NCI-H2029 treated with DMSO at 0.1 percent for 48 hours (cell line): ENCODE measurements around the gene HPS1.

Experiments used
- DNase-seq: peaks from one replicate; lab custom pipeline; 2025; lab: John Stamatoyannopoulos, UW

The HPS1 gene

DNA sequence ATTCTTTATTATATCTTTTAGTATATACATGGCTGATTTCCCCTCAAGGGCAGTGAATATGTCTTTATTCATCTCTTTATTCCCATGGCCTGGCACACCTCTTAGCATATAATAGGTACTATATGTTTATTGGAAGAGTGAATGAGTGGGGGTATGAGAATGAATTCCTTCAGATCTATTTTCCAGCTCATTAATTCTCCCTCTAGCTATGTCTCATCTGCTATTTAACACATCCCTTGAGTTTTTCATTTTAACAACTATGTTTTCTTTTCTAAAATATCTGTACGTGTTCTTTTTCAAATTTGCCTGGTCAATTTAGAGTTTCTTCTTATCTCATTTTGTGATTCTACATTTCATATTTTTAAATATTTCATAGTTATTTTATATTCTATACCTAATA, 14.4 kb downstream of the HPS1 start:
- DNase-seq, result no peak

GRCh38 chr10:98431016-98431415, 15.7 kb downstream of the HPS1 start:
- DNase-seq, result no peak

DNA sequence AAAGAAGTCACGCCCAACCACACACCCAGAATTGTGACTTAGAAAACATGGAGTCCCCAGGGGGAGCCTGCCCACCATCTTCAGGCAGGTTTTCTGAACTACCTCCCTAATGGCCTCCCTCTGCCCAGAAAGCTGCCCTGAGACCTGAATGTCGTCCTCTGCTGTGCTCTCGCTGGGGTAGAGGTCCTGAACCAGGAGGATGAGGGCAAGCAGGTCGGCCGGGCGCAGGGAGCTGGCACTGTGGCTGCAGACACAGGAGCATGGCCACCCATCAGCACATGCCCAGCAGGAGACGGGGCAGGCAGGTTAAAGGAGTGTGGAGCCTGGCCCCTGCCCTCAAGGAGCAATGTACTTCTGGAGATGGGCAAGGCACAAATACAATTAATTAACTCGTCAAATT, 16.3 kb downstream of the HPS1 start:
- no peak for DNase-seq

GRCh38 chr10:98429320-98430072, 17.2 kb downstream of the HPS1 start:
- DNase-seq, result no peak

GRCh38 chr10:98427011-98427515, 19.7 kb downstream of the HPS1 start:
- DNase-seq, result no peak

DNA sequence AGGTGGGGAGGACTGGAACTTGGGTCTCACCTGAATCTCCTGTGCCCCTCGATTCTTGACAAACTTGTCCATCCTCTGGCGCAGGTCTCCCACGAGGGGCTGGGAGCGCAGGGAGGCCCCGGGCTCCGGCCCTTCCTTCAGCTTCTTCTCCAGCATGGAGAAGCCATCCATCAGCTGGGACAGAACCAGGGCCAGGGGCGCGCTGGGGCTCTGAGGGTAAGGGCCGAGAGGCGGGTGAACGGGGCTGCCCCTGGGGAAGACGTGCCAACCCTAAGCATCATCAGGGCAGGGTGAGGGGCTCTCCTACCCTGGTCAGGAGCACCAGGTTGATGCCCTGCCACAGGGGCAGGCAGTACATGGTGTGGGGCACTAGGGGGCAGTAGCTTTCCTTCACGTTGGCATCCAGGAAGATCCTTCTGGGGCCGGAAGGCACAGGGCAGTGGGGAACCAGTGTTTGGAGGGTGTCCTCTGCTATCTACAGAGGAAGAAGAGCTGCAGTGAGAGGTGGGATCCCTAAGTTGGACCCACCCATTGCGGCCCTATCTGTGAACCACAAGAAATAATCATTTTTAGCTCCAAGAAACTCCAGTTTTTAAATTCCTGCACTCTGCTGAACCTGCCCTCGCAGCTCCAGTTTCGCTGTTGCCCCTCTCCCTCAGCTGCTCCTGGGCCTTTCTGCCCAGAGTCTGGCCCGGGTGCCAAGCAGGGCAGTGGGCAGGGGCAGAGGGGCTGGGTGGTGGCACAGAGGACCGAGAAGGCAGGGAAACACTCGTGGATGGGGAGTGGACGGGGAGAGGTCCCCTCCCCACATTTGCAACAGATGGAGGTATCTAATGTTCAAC, 21.0 kb downstream of the HPS1 start:
- no peak for DNase-seq

DNA sequence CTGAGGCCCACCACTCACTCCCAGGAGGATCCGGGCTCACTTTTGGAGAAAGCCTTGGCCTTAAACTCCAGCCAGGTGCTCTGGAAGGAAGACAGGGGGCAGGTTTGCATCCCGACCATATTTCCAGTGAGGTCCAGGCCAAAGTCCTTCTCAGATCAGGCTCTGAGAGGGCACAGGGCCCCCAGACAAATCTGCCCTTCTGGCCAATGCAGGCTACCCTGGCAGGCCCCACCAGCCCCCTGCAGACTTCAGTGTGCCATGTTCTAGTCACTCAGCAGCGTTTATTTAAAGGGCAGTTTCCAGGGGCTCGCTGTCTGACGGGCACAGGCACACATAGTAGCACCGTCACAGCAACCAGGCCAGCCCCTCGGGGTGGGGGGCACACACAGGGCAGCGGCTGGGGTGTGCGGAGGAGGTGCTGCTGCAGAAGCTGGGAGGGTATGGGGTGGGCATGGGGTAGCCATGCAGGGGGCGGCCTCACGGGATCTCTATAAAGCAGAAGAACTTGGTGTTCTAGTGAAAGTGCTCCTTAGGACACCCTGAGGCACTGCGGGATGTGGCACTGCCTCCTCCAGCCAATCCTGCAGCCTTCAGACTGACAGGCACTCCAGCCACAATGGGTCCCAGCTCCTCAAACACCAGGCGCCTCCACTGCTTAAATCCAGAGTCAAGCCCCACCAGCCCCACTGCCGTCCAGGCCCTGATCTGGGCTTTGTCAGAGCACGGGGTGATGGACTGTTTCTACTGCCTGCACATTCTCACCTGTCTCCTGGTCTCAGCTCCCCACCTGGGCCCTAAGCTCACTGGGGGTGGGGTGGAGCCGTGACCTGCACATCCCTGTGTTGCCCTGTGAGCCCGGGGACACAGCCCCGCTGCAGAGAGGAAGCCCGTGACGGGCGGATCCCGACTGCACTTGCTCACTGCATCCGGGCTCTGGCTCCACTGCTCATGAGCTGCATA, 22.2 kb downstream of the HPS1 start:
- DNase-seq, result no peak

DNA sequence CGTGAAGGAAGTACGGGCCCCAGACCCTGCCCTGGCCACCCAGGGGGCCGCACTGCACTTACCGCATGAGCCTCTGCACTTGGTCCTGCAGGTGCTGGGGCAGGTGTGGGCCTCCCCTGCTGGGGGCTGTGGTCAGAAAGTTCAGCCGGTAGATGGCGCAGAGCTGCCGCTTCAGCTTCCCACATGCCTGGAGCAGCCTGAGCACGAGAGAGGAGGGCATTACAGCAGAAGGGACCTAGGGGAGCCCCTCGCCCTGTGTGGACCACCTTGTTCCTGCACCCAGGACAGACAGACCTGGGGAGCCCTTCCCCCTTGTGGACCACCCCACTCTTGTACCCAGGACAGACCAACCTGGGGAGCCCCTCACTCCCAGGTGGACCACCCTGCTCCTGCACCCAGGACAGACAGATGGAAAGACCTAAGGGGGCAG, 23.0 kb downstream of the HPS1 start:
- DNase-seq, result no peak

- DNase-seq, result no peak
Measured at GRCh38 chr10:98422182-98422581, 24.6 kb downstream of the HPS1 start.

GRCh38 chr10:98420786-98421185, 25.9 kb downstream of the HPS1 start:
- DNase-seq, result no peak

- no peak for DNase-seq
Measured at GRCh38 chr10:98419469-98420261, 27.1 kb downstream of the HPS1 start.

- DNase-seq, result no peak
Measured at GRCh38 chr10:98418665-98419468, 27.9 kb downstream of the HPS1 start.

GRCh38 chr10:98417973-98418664, 28.6 kb downstream of the HPS1 start:
- DNase-seq, result no peak

DNA sequence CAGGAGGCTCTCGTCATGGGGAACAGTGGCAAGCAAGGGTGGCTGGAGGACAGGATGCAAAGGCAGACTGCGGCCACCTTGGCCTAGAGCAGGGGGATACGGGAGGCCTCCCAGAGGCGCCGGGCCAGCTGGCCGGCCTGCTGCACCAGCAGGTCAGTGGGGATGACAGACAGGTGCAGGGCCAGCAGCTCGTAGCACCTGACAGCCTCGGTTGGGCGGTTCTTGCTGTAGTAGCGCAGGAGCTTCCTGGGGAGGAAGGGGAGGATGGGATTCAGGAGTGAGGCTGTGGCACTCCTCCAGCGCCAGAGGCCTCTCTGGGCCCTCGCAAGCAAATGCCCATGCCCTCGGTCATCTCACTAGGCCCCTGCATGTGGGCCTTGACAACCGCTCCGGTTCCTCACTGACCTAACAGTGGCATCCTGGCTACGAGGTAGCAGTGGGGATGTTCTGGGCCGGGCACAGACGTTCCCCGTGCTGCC, 29.2 kb downstream of the HPS1 start:
- no peak for DNase-seq

DNA sequence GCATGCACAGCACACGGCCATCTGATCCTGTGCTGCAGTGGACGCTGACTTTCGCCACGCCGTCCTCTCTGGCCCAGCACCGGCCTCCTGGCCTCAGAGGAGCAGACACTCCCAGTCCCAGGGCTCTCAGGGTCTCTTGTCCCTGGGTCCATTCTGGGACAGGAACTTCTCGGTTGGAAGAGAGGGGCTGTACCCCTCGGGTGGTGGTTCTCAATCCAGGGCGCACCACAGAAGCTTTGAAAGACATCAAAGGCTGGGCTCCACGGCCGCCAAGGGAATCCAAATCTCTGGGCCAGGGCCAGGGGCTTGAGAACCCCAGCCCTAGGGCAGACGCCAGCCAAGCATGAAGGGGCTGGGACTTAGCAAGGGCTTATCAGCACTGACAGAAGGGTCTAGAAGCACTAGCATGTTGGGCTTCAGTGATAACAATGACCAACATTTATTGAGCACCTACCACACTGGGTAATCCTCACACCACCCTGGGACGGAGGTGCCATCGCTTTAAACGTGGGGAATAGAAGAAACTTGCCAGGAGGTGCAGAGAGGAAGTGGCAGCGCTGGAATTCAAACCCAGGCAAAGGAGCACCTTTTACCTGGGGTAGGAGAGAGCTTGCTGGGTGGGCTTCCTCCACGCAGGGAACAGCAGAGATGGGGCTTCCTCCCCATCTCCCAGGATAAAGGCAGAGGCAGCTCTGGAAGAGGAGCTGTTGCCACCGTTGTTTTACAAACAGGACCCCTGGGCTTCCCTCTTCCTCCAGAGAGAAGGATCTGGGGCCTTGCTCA, 29.9 kb downstream of the HPS1 start:
- DNase-seq, result no peak

GRCh38 chr10:98415731-98416119, 31.0 kb downstream of the HPS1 start:
- DNase-seq, result no peak

GRCh38 chr10:98414932-98415730, 31.6 kb downstream of the HPS1 start, which contains the start of gene PYROXD2:
Gene PYROXD2, minus strand, starts transcription at chr10:98415182. Its CDS starts 47 bp downstream, at chr10:98415135.
- no peak for DNase-seq

GRCh38 chr10:98414578-98414931, 32.2 kb downstream of the HPS1 start:
- DNase-seq, result no peak
